Measurements from ENCODE around the gene DOC2B.

DOC2B gene

DNA sequence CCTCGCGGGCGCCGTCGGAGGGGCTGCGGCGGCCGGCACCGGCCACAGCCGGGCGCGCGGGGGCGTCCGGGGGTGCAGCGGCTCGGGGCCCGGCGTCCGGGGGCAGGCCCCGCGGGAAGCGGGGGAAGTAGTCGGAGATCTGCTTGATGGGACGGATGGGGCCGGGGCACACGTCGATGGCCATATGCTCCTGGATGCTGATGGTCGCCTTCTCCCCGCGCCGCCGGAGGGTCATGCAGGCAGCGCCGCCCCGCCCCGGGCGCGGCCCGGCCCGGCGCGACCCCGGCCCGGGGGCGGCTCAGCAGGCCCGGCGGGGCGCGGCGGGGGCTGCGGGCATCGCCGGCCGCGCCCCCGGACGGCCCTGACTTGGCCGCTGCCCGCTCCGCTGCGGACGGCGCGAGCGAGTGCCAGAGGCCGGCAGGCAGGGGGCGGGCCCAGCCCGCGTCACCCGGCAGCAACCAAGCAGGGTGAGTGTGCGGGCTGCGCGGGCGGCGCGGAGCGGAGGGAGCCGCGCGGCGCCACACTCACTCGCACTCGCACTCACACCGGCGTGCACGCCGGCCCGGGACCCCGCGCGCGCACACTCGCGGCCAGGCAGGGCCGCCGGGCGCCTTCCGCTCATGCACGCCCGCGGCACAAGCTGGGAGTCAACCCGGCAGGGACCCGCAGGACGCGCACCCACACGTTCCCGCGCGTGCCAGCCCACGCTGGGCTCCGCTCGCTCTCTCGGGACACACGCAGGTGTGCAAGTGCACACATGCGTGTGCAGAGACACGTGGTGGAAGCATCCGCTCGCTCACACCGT is at the start of gene DOC2B:
Gene DOC2B, minus strand, starts transcription at position 406 of the 805 bp plus-strand sequence. Its CDS starts 171 bp downstream, at position 235.
- TF ChIP-seq, protein P1, sequence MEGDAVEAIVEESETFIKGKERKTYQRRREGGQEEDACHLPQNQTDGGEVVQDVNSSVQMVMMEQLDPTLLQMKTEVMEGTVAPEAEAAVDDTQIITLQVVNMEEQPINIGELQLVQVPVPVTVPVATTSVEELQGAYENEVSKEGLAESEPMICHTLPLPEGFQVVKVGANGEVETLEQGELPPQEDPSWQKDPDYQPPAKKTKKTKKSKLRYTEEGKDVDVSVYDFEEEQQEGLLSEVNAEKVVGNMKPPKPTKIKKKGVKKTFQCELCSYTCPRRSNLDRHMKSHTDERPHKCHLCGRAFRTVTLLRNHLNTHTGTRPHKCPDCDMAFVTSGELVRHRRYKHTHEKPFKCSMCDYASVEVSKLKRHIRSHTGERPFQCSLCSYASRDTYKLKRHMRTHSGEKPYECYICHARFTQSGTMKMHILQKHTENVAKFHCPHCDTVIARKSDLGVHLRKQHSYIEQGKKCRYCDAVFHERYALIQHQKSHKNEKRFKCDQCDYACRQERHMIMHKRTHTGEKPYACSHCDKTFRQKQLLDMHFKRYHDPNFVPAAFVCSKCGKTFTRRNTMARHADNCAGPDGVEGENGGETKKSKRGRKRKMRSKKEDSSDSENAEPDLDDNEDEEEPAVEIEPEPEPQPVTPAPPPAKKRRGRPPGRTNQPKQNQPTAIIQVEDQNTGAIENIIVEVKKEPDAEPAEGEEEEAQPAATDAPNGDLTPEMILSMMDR (conservative IDR thresholded peaks at IDR 0.05; ENCODE audit: control insufficient read depth, insufficient read depth, low read depth, low read length), result no peak
- peak; percentile 30 for DNase-seq (ENCODE audit: low read depth)
- no peak within 1 kb of the TSS for H3K4me3 ChIP-seq (ENCODE audit: control insufficient read depth, low read depth, low read length)

DNA sequence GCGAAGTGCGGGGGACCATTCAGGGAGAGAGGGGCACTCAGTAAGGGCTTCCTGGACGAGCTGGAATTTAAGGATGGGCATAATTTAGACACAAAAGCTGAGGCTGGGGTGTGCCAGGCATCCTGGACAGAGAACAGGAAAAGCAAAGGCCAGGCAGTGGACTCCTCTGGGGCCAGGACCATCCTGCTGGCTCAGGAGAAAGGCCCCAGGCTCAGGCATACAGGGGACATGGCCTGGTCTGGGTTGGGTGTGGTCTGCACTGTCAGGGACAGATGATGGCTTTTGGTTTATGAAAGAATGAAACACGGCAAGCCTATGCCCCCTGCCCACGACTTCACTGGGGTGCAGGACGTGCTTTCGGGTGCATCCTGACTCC is 48.9 kb upstream of the DOC2B start:
- H3K4me3 ChIP-seq (ENCODE audit: control insufficient read depth, low read depth, low read length), result no peak overlapping the region
- TF ChIP-seq, protein P1 (conservative IDR thresholded peaks at IDR 0.05; ENCODE audit: control insufficient read depth, insufficient read depth, low read depth, low read length), result no peak
- no peak for DNase-seq (ENCODE audit: low read depth)

DNA sequence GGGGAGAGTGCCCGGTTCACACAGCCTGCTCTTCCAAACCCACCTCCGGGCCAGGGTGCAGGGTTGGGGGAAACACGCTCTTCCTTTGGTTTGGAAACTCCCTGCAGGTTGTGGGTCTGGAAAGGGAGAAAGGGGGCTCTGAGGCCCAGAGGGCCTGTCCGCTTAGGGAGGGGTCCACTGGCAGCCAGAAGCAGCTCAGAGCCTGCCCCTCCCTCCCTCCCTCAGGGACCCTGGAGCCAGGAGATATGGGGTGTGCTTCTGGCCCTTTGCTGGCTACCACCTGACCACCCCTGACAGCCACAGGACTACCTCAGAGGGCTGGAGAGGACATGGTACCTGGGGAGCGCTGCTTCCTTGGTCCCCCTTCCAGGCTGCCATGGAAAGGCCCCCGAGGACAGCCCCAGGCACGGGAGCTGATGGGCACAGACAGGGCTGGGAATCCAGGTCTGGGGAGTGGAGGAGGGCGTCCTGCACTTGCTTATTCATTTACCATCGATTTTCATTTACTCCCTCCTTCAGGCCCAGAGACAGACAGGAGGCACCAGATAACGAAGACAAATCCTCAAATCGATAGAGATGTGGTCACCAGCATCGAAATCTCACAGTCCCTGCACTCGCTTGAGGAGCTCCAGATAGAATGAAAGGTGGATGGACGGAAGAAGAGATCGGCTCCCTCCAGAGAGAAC is 48.4 kb upstream of the DOC2B start:
- no peak overlapping the region for H3K4me3 ChIP-seq (ENCODE audit: control insufficient read depth, low read depth, low read length)
- DNase-seq (ENCODE audit: low read depth), result no peak
- TF ChIP-seq, protein P1 (conservative IDR thresholded peaks at IDR 0.05; ENCODE audit: control insufficient read depth, insufficient read depth, low read depth, low read length), result no peak

DNA sequence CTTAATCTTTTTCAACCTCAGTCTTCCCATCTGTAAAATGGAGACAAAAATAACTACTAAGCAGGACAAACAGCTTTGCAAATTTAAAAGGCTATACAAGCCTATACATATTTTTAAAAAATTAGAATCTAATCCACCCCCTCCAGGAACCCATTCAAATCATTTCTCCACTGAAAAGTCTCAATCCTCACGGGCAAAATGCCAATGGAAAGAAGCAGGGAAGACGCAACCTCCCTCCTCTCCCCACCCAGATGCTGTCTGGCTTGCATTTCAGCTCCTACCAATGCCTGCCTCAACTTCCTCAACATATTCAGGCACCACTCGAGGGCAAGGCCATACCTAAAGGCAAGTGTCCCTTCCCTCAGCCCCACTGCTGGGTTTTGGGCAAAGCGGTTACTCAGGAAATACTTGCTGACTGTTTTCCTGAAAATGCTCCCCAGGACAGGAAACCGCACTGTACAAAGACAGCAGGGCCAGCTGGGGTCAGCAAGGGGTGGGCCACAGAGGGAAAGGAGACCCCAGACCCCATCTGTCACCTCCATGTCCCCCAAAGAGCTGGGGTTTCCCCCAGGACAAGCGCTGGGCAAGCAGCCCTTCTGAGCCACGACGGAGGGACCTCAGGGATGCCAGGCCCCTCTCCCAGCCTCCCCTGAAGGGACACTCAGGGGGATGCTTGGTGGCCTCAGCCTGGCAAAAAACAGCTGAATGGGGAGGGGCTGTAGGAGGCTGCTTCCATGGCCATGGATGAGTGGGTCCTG is 47.7 kb upstream of the DOC2B start:
- DNase-seq (ENCODE audit: low read depth), result no peak
- H3K4me3 ChIP-seq (ENCODE audit: control insufficient read depth, low read depth, low read length), result no peak overlapping the region
- TF ChIP-seq, protein P1 (conservative IDR thresholded peaks at IDR 0.05; ENCODE audit: control insufficient read depth, insufficient read depth, low read depth, low read length), result no peak

DNA sequence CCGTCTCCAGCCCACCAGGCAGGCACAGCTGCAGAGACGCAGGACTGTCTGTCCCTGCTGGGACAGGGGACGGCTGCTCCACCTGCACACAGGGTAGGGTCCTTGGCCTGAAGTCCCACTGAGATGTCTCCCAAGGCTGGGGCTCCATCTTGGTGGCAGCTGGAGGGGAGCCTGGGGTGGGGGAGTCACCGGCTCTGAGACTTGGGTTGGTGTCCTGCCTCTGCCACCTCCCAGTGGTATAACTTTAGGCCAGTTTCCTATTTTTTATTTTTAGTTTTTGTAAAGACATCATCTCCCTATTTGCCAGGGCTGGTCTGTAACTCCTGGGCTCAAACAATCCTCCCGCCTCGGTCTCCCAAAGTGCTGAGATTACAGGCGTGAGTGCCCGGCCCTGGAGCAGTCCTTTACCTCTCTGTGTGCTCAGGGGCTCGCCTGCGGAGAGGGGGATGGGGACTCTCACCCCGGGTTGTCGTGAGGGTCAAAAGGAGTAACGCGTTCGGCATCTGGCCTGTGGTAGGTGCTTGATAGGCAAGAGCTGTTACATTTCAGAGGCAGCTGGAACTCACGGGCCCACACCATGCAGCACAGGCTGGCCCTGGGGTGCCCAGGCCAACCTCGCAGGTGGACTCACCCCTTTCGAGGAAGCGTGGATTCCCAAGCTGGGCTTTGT is 46.6 kb upstream of the DOC2B start:
- no peak overlapping the region for H3K4me3 ChIP-seq (ENCODE audit: control insufficient read depth, low read depth, low read length)
- no peak for DNase-seq (ENCODE audit: low read depth)
- TF ChIP-seq, protein P1 (conservative IDR thresholded peaks at IDR 0.05; ENCODE audit: control insufficient read depth, insufficient read depth, low read depth, low read length), result no peak

Data from fibroblast of mammary gland (primary cell).